Prostate gland (tissue), 2 donors: ENCODE data around the gene PAOX. TPM values are rescaled to one million over a fixed set of nuclear protein-coding genes. Genes with fewer than 3 reads are reported as not detected.

Source experiments
- DNase-seq: peaks from one replicate; pipeline ENCODE4 v3.0.0-alpha.2; 2019; ENCODE audit warnings: low spot score
- H3K27ac ChIP-seq, 2 donors: fragments of 200-600 bp; sonication (generic); 2 replicates each; pipeline ENCODE4 v1.5.1; 2017 to 2019
- H3K27me3 ChIP-seq: fragments of 200-600 bp; sonication (generic); replicated peaks from 2 replicates; pipeline ENCODE4 v1.5.1; 2019; ENCODE audit not compliant: insufficient read depth
- H3K36me3 ChIP-seq, 2 donors: fragments of 200-600 bp; sonication (generic); 1 replicate in 1 of 2; 2 replicates in 1 of 2; pipeline versions ENCODE4 v1.5.1 to v1.8.1; 2017 to 2019
- H3K4me1 ChIP-seq: fragments of 200-600 bp; sonication (generic); replicated peaks from 2 replicates; pipeline ENCODE4 v1.5.1; 2019
- H3K4me3 ChIP-seq, 2 donors: fragments of 200-600 bp; sonication (generic); 2 replicates each; pipeline ENCODE4 v1.5.1; 2017 to 2019
- H3K9me3 ChIP-seq: fragments of 200-600 bp; sonication (generic); 2 replicates; pipeline ENCODE4 v1.5.1; 2017
- POLR2A ChIP-seq: fragments of 450-650 bp; IDR thresholded peaks from one replicate; pipeline ENCODE4 v1.6.1; 2016; ENCODE audit warnings: antibody characterized with exemption, mild to moderate bottlenecking
- POLR2AphosphoS5 ChIP-seq: sonication (generic); formaldehyde crosslinking; IDR thresholded peaks from one replicate; pipeline ENCODE4 v1.6.1; 2017; ENCODE audit warnings: antibody characterized with exemption
- WGBS: methylation state at CpG from one replicate; pipeline ENCODE4 v1.1.5; 2018; 5-methylcytosine and 5-hydroxymethylcytosine counted together
- intact Hi-C: fragments of 100-400 bp; cut with DNase I; formaldehyde crosslinking; loops from one replicate; pipeline ENCODE4 v1.14.2; 2022
- total RNA-seq, 2 donors: library from RNA; depleted of rRNA; stranded (reverse); fragments of >200 nt; gene quantifications; one replicate each; pipeline ENCODE4 v1.1.0, GENCODE V29; 2016
- TF ChIP-seq, protein P1 (sequence below), 4 experiments: fragments of 200-600 bp in 2 of 4; fragments of 450-650 bp in 2 of 4; sonication (generic) in 2 of 4; IDR thresholded peaks; 1 replicate in 3 of 4; 2 replicates in 1 of 4; pipeline ENCODE4 v1.5.1; 2016 to 2019; ENCODE audit warnings: antibody characterized with exemption in 4 of 4, mild to moderate bottlenecking in 2 of 4, moderate library complexity in 2 of 4

The PAOX gene
- total RNA-seq, 2 donors from 2014 or later = 17.5 to 20.2 TPM

DNA sequence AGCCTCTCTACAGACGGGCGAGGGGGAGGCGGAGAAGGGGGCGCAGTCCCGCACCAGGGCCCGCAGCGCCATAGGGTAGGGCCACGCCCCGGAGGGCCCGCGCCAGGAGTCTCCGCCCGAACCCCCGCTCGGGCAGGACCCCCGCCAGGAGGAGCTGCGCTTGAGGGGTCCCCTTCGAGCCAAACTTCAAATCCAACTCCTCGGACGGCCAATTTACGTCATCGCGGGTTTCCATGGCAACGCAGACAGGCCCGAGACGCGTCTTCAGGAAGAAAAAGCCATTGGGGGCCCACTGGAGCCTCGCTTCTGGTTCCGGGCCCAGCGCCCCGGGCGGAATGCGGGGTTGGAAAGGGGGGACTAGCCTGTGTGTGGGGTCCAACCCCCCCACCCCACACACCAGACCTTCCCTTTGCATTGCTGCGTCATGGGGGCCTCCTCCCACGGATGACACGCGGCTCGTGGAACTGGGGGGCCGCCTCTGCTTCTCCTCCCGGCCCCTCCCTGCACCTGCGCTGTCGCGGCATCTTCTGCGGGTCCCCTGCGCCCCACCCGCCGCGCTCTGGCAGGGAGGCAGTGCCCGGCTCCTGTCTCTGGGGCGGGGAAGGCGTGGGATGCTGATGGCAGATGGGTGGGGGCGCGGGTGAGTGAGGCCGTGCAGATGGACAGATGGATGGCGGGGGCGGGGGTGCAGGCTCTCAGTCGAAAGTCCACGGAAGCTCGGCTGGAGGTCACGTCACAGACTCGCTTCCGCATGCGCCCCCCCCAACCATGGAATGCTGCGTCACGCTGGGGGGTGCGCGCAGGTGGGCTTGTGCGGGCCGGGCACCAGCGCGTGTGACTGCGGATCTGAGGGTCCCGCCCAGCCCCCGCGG lies 43.6 kb upstream of the PAOX start:
- Histone ChIP-seq H3K9me3 (no peaks in the 10 kb centered on the region), H3K27ac (no peak overlapping the region), H3K4me1 (peaks cover 15% of the 10 kb centered on the region), H3K27me3 (peaks cover 24% of the 10 kb centered on the region), H3K4me3 (peak overlapping the region; percentile 11 to 14), H3K36me3 (no peaks in the 10 kb centered on the region)
- intact Hi-C loops = no loop called here
- DNase-seq = no peak
- WGBS = under 1% methylated on average over 56 of the region's 75 CpGs
- TF ChIP-seq, protein P1, sequence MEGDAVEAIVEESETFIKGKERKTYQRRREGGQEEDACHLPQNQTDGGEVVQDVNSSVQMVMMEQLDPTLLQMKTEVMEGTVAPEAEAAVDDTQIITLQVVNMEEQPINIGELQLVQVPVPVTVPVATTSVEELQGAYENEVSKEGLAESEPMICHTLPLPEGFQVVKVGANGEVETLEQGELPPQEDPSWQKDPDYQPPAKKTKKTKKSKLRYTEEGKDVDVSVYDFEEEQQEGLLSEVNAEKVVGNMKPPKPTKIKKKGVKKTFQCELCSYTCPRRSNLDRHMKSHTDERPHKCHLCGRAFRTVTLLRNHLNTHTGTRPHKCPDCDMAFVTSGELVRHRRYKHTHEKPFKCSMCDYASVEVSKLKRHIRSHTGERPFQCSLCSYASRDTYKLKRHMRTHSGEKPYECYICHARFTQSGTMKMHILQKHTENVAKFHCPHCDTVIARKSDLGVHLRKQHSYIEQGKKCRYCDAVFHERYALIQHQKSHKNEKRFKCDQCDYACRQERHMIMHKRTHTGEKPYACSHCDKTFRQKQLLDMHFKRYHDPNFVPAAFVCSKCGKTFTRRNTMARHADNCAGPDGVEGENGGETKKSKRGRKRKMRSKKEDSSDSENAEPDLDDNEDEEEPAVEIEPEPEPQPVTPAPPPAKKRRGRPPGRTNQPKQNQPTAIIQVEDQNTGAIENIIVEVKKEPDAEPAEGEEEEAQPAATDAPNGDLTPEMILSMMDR (IDR thresholded peaks at IDR 0.05) = no peak
- TF ChIP-seq POLR2A (no peak), POLR2AphosphoS5 (no peak)

DNA sequence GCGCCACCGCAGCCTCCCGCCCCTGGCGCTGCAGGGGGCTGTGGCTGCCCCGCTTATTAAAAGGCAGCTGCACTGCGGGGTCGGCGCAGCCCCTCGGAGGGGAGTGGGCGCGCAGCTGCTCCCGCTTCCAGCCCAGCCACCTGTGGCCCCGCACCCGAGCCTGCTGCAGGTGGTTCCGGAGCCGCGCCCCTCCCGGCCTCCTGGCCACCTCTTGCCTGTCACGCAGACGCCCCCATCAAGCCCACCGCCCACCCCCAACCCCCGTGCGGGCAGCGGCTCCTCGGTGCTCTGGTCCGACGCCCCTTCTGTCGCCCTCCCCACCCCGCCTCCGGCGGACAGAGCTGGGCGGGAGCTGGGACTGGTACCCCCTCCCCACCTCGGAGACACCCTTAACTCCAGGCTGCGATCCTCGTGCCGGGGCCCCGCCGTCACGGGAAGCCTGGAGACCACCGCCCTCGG lies 42.9 kb upstream of the PAOX start:
- no peak for DNase-seq
- H3K4me1 ChIP-seq = peaks cover 15% of the 10 kb centered on the region
- 10% methylated on average over 9 of the region's 41 CpGs for WGBS
- no peak overlapping the region for H3K27ac ChIP-seq
- no peaks in the 10 kb centered on the region for H3K9me3 ChIP-seq
- peaks cover 24% of the 10 kb centered on the region for H3K27me3 ChIP-seq
- intact Hi-C loops = no loop called here
- peak overlapping the region; percentile 11 to 14 for H3K4me3 ChIP-seq
- TF ChIP-seq, protein P1 (IDR thresholded peaks at IDR 0.05) = no peak
- TF ChIP-seq POLR2A (no peak), POLR2AphosphoS5 (no peak)
- no peaks in the 10 kb centered on the region for H3K36me3 ChIP-seq

DNA sequence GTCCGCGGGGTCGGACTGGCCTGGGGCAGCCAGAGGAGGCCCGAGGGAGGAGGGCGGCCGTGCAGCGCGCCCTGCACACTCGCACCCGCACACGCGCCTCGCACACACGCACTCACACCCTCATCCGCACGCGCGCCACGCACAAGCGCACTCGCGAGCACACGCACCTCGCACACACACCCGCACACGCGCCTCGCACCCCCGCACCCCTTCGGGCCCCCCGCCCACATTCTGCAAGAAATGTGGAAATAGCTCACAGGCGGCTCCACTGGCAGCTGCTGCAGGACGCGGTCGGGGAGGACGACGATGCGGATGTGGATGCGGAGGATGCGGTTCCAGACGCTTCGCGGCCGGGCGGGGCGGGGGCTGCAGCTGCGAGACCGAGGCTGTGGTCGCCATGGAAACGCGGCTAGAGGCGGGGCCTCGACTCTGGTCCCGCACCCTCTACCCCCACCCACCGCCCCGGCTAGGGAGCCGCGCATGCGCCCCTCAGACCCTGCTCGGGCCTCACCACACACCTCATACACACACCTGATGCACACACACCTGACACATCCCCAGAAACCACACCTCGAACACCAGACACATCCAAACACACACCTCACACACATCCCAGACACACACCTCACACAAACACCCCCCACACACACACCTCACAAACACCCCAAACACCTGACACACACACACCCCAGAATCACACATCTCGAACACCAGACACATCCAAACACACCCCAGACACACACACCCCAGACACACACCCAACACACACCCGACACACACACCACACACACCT lies 42.3 kb upstream of the PAOX start, which contains the start of gene CALY:
Gene CALY, minus strand, starts transcription at position 320 of the 793 bp plus-strand sequence. CDS start 7,907 bp downstream, outside the sequence.
- peaks cover 24% of the 10 kb centered on the region for H3K27me3 ChIP-seq
- no peaks in the 10 kb centered on the region for H3K9me3 ChIP-seq
- no peaks in the 10 kb centered on the region for H3K36me3 ChIP-seq
- intact Hi-C loops = no loop called here
- H3K27ac ChIP-seq = no peak within 1 kb of the TSS
- H3K4me1 ChIP-seq = peaks cover 15% of the 10 kb centered on the region
- 11% methylated on average over 39 of the region's 63 CpGs for WGBS
- TF ChIP-seq POLR2A = no peak
- TF ChIP-seq, protein P1 (IDR thresholded peaks at IDR 0.05) = no peak
- TF ChIP-seq POLR2AphosphoS5 = no peak
- H3K4me3 ChIP-seq = peak within 1 kb of the TSS; percentile 11 to 14
- no peak for DNase-seq

DNA sequence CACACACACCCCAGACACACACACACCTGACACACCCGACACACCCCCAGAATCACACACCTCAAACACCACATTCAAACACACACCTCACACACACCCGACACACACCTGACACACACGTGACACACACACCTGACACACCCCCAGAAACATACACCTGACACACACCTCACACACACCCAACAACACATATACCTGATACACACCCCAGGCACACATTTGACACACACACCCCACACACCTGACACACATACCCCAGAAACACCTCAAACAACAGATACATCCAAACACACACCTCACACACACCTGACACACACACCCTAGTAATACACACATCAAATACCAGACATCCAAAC lies 41.7 kb upstream of the PAOX start:
- Histone ChIP-seq H3K4me1 (peaks cover 15% of the 10 kb centered on the region), H3K27me3 (peaks cover 24% of the 10 kb centered on the region), H3K27ac (no peak overlapping the region), H3K36me3 (no peaks in the 10 kb centered on the region), H3K4me3 (no peak overlapping the region), H3K9me3 (no peaks in the 10 kb centered on the region)
- DNase-seq = no peak
- intact Hi-C loops = no loop called here
- 84% methylated on average over 3 of the region's 3 CpGs for WGBS
- TF ChIP-seq POLR2AphosphoS5 = no peak
- TF ChIP-seq POLR2A = no peak
- TF ChIP-seq, protein P1 (IDR thresholded peaks at IDR 0.05) = no peak
